OCI-LY7 (cell line): ENCODE measurements around the gene HIP1R. TPM values are rescaled to one million over a fixed set of nuclear protein-coding genes. Genes with fewer than 3 reads are reported as not detected.
A peak's percentile ranks its signal among the peaks of the same experiment; 100 is the strongest.

Experiments
- BruUV-seq: library from RNA; stranded (reverse); fragments of 400-500 nt; replicated peaks from 2 replicates; lab custom pipeline; 2021; lab: Mats Ljungman, UMichigan
- CTCF ChIA-PET: fragments of 300-600 bp; sonication (Branson Sonifier 250); formaldehyde crosslinking; loops from one replicate; lab custom pipeline; 2022; ENCODE audit warnings: antibody characterized with exemption; ENCODE audit not compliant: unreplicated experiment; lab: Charles Lee
- POLR2A ChIA-PET: fragments of 300-600 bp; sonication (Branson Sonifier 250); formaldehyde crosslinking; loops from one replicate; lab custom pipeline; 2022; ENCODE audit warnings: antibody characterized with exemption; lab: Charles Lee
- DNase-seq: peaks from one replicate; pipeline ENCODE4 v3.0.0-alpha.2; 2015; ENCODE audit warnings: low spot score
- H2AFZ ChIP-seq: fragments of 200-600 bp; sonication (generic), shearing (Covaris generic); 2 replicates; pipeline ENCODE4 v1.6.1; 2014; ENCODE audit warnings: mild to moderate bottlenecking, antibody characterized with exemption, low read length, moderate library complexity
- H3K27ac ChIP-seq: fragments of 200-600 bp; sonication (generic); 2 replicates; pipeline ENCODE4 v1.5.1; 2014; ENCODE audit warnings: mixed run types, low read depth, mild to moderate bottlenecking, moderate library complexity, low read length, inconsistent platforms; ENCODE audit not compliant: poor library complexity, severe bottlenecking
- H3K36me3 ChIP-seq: fragments of 200-600 bp; sonication (generic); 2 replicates; pipeline ENCODE4 v1.6.1; 2014; ENCODE audit warnings: mild to moderate bottlenecking, antibody characterized with exemption, low read length, moderate library complexity, mixed read lengths; ENCODE audit not compliant: insufficient read depth
- H3K4me1 ChIP-seq: fragments of 200-600 bp; sonication (generic); 2 replicates; pipeline ENCODE4 v1.5.1; 2014; ENCODE audit warnings: mild to moderate bottlenecking, low read length; ENCODE audit not compliant: insufficient read depth, poor library complexity, severe bottlenecking
- H3K4me2 ChIP-seq: fragments of 200-600 bp; sonication (generic); 2 replicates; pipeline ENCODE4 v1.6.1; 2014; ENCODE audit warnings: mild to moderate bottlenecking, low read length
- H3K4me3 ChIP-seq: fragments of 200-600 bp; sonication (generic); 2 replicates; pipeline ENCODE4 v1.5.1; 2014; ENCODE audit warnings: mild to moderate bottlenecking, low read depth, low read length; ENCODE audit not compliant: poor library complexity, severe bottlenecking
- H3K79me2 ChIP-seq: fragments of 200-600 bp; sonication (generic); 2 replicates; pipeline ENCODE4 v1.6.1; 2016; ENCODE audit warnings: low read depth, mild to moderate bottlenecking, low read length, moderate library complexity, mixed read lengths; ENCODE audit not compliant: insufficient read depth
- H3K9me2 ChIP-seq: fragments of 200-600 bp; sonication (generic); 2 replicates; pipeline ENCODE4 v1.6.1; 2016; ENCODE audit warnings: mild to moderate bottlenecking, low read length, mixed read lengths; ENCODE audit not compliant: insufficient read depth
- H3K9me3 ChIP-seq: fragments of 200-600 bp; sonication (generic); 2 replicates; pipeline ENCODE4 v1.6.1; 2014; ENCODE audit warnings: mild to moderate bottlenecking, mixed run types, low read length, mixed read lengths
- H4K20me1 ChIP-seq: fragments of 200-600 bp; sonication (generic); 2 replicates; pipeline ENCODE4 v1.6.1; 2014; ENCODE audit warnings: mild to moderate bottlenecking, antibody characterized with exemption, low read length, moderate library complexity, mixed read lengths; ENCODE audit not compliant: insufficient read depth
- EZH2phosphoT487 ChIP-seq: fragments of 200-600 bp; sonication (generic); IDR thresholded peaks from 2 replicates; pipeline ENCODE4 v1.6.1; 2018; ENCODE audit warnings: low read depth, borderline replicate concordance, mild to moderate bottlenecking, mixed run types, antibody characterized with exemption, low read length, moderate library complexity, mixed read lengths
- intact Hi-C: fragments of 100-400 bp; cut with micrococcal nuclease; formaldehyde crosslinking; loops from one replicate; pipeline ENCODE4 v1.10.0; 2022; ENCODE audit not compliant: unreplicated experiment
- total RNA-seq, 2 experiments: library from RNA; depleted of rRNA in 1 of 2; stranded (reverse); fragments of >200 nt in 1 of 2; shearing (Covaris generic) in 1 of 2; gene quantifications; 2 replicates each; pipeline ENCODE4 v1.2.3, GENCODE V29; 2014 to 2022
- TF ChIP-seq, protein P1 (sequence below): fragments of 200-600 bp; sonication (generic); conservative IDR thresholded peaks from 2 replicates; pipeline ENCODE4 v1.5.1; 2014; ENCODE audit warnings: mild to moderate bottlenecking, antibody characterized with exemption, low read length, moderate library complexity, mixed read lengths

The HIP1R gene
- total RNA-seq, 2 experiments from 2014 or later = 56.5 to 66.4 TPM

DNA sequence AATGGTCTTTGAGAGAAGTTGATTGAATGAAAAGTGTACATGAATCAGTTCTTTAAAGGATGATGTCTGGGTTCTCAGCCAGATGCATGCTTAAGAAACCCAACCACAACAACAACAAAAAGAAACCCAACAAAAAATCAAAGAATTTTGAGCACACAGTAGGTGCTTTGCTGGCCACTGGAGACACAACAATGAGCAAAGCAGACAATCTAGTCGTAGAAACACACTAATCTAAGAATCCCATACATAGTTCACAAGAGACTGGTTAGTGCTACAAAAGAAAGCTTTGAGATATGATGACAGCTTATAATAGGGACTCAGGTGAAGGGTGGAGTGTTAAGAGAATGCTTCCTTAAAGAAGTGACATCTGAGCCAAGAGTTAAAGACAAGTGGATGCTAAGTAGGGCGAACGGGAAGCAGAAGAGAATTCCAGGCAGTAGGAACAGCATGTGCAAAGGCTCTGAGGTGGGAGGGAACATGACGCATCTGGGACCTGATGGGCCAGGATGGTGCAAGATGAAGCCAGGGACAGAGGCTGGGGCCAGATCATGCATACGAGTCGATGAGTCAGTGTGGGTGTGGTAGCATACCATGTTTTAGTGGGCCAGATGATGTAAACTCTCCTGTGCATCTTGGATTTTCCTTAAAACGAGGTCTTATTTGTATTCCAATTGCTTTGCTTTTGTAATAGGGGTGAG, 4.6 kb upstream of the HIP1R start:
- no peaks in the 10 kb centered on the region for H3K9me2 ChIP-seq
- H3K4me1 ChIP-seq = peaks cover 26% of the 10 kb centered on the region
- H4K20me1 ChIP-seq = no peaks in the 10 kb centered on the region
- no peak overlapping the region for H3K4me3 ChIP-seq
- POLR2A ChIA-PET = no interaction called here
- no peaks in the 10 kb centered on the region for H3K79me2 ChIP-seq
- no peaks in the 10 kb centered on the region for H3K9me3 ChIP-seq
- intact Hi-C loops = no loop called here
- H3K36me3 ChIP-seq = no peaks in the 10 kb centered on the region
- no peak for DNase-seq
- no TSS peak for BruUV-seq
- CTCF ChIA-PET = no interaction called here
- no peak overlapping the region for H3K27ac ChIP-seq
- TF ChIP-seq, protein P1, sequence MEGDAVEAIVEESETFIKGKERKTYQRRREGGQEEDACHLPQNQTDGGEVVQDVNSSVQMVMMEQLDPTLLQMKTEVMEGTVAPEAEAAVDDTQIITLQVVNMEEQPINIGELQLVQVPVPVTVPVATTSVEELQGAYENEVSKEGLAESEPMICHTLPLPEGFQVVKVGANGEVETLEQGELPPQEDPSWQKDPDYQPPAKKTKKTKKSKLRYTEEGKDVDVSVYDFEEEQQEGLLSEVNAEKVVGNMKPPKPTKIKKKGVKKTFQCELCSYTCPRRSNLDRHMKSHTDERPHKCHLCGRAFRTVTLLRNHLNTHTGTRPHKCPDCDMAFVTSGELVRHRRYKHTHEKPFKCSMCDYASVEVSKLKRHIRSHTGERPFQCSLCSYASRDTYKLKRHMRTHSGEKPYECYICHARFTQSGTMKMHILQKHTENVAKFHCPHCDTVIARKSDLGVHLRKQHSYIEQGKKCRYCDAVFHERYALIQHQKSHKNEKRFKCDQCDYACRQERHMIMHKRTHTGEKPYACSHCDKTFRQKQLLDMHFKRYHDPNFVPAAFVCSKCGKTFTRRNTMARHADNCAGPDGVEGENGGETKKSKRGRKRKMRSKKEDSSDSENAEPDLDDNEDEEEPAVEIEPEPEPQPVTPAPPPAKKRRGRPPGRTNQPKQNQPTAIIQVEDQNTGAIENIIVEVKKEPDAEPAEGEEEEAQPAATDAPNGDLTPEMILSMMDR = no peak
- no peak for TF ChIP-seq EZH2phosphoT487
- H2AFZ ChIP-seq = no peak overlapping the region
- H3K4me2 ChIP-seq = no peak overlapping the region

DNA sequence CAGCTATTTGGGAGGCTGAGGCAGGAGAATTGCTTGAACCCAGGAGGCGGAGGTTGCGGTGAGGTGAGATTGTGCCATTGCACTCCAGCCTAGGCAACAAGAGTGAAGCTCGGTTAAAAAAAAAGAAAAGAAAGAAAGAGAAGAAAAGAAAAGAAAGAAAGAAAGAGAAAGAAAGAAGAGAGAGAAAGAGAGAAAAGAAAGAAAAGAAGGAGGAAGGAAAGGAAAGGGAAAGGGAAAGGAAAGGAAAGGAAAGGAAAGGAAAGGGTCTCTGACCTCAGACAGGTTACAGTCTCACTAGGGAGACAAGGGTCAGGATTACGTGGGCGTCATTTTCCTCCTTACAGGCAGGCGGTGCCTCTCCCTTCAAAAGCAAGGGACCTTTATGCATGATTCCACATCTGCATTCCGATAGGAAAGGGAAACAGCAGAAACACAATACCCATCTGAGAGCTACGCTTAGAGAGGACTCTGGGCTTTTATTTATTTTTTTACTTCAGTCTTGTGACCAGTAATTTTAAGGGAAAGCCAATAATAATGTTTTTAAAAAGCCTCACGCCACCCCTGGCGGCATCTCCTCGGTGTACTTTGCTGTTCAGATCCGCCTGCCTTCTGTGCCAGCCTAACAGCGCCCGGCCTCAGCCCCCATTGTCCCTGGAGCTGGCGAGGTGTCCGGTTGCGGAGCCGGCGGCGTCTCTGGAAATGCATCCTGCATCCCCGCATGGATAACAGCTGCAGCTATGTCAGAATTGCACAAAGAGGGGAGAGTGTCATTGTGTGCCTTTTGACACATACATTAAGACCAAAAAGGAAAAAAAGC, 945 bp upstream of the HIP1R start:
- TF ChIP-seq, protein P1 = peak; percentile 38; the same call in 1 of the 2 replicates
- TF ChIP-seq EZH2phosphoT487 = no peak
- H3K27ac ChIP-seq = peak overlapping the region; percentile 13
- CTCF ChIA-PET = interaction anchor here (1.6 kb wide), 1 partner anchor 40 kb away, joined by 3 read pairs; no protein-coding TSS in a partner anchor
- peak overlapping the region; percentile 73 for H2AFZ ChIP-seq
- H3K9me3 ChIP-seq = no peaks in the 10 kb centered on the region
- H4K20me1 ChIP-seq = peaks cover 12% of the 10 kb centered on the region; the same call in 1 of the 2 replicates
- peaks cover 12% of the 10 kb centered on the region for H3K36me3 ChIP-seq
- no peaks in the 10 kb centered on the region for H3K9me2 ChIP-seq
- peak overlapping the region; percentile 74 for H3K4me3 ChIP-seq
- no TSS peak for BruUV-seq
- H3K4me2 ChIP-seq = peak overlapping the region; percentile 88
- POLR2A ChIA-PET = interaction anchor here (0.6 to 0.9 kb wide), 3 partner anchors 16 to 169 kb away, joined by 3 to 5 read pairs (median 3); no protein-coding TSS in a partner anchor
- intact Hi-C loops = loop anchor here (2.0 kb wide), 1 partner anchor 24 kb away; no protein-coding TSS in a partner anchor
- peaks cover 34% of the 10 kb centered on the region for H3K4me1 ChIP-seq
- H3K79me2 ChIP-seq = peaks cover 27% of the 10 kb centered on the region
- DNase-seq = no peak
